HG03432 (cell line): ENCODE measurements around the gene ERICH6.

ENCODE experiments used
- ATAC-seq: cut with Tn5 transposase; IDR thresholded peaks from one replicate; pipeline ENCODE4 v1.9.1; 2021; ENCODE audit warnings: mild to moderate bottlenecking, moderate library complexity; ENCODE audit not compliant: unreplicated experiment

The ERICH6 gene

GRCh38 chr3:150736903-150737832 is 33.4 kb upstream of the ERICH6 start:
- ATAC-seq: no peak

- no peak for ATAC-seq
Measured at GRCh38 chr3:150736316-150736719, 32.6 kb upstream of the ERICH6 start.

GRCh38 chr3:150734795-150735119 is 31.0 kb upstream of the ERICH6 start:
- ATAC-seq: no peak

GRCh38 chr3:150733936-150734794 is 30.4 kb upstream of the ERICH6 start:
- ATAC-seq: no peak

GRCh38 chr3:150733373-150733935 is 29.7 kb upstream of the ERICH6 start:
- ATAC-seq: no peak

GRCh38 chr3:150729682-150730360 is 26.1 kb upstream of the ERICH6 start:
- ATAC-seq: no peak

GRCh38 chr3:150727653-150728502 is 24.2 kb upstream of the ERICH6 start:
- no peak for ATAC-seq

GRCh38 chr3:150725548-150725947 is 21.8 kb upstream of the ERICH6 start:
- no peak for ATAC-seq

GRCh38 chr3:150723946-150724345 is 20.2 kb upstream of the ERICH6 start:
- ATAC-seq: no peak

GRCh38 chr3:150722267-150722666 is 18.5 kb upstream of the ERICH6 start:
- no peak for ATAC-seq

- peak; percentile 80 for ATAC-seq
Measured at GRCh38 chr3:150721285-150722130, 17.8 kb upstream of the ERICH6 start.

GRCh38 chr3:150720444-150720843 is 16.7 kb upstream of the ERICH6 start:
- ATAC-seq: no peak

- no peak for ATAC-seq
Measured at GRCh38 chr3:150710097-150710496, 6.4 kb upstream of the ERICH6 start.

GRCh38 chr3:150703299-150703755 is 393 bp downstream of the ERICH6 start:
- peak; percentile 22 for ATAC-seq

- ATAC-seq: no peak
Measured at GRCh38 chr3:150699068-150699639, 4.6 kb downstream of the ERICH6 start.

GRCh38 chr3:150697646-150698045 is 6.1 kb downstream of the ERICH6 start:
- no peak for ATAC-seq

GRCh38 chr3:150691414-150692040 is 12.2 kb downstream of the ERICH6 start:
- no peak for ATAC-seq

GRCh38 chr3:150687613-150688012 is 16.1 kb downstream of the ERICH6 start:
- ATAC-seq: no peak
